Type B pancreatic cell (in vitro differentiated cells): ENCODE results near the gene MAPKAPK5. TPM values are rescaled to one million over a fixed set of nuclear protein-coding genes. Genes with fewer than 3 reads are reported as not detected.

Experiments used
- DNase-seq: peaks from one replicate; pipeline ENCODE4 v3.0.0; 2021; ENCODE audit warnings: mixed read lengths; ENCODE audit not compliant: unreplicated experiment; ENCODE audit errors: extremely low spot score
- H3K27ac Mint-ChIP-seq: 2 replicates; pipeline ENCODE4 v1.8.0; 2021; ENCODE audit warnings: mild to moderate bottlenecking, mixed read lengths
- H3K27me3 Mint-ChIP-seq: 2 replicates; pipeline ENCODE4 v1.8.0; 2021; ENCODE audit warnings: mixed read lengths
- H3K36me3 Mint-ChIP-seq: 2 replicates; pipeline ENCODE4 v1.8.0; 2021; ENCODE audit warnings: mixed read lengths
- H3K4me1 Mint-ChIP-seq: one replicate; pipeline ENCODE4 v1.8.0; 2021; ENCODE audit warnings: mixed read lengths; ENCODE audit not compliant: unreplicated experiment
- H3K4me3 Mint-ChIP-seq: 2 replicates; pipeline ENCODE4 v1.8.0; 2021; ENCODE audit warnings: mild to moderate bottlenecking, mixed read lengths
- H3K9me3 Mint-ChIP-seq: 2 replicates; pipeline ENCODE4 v1.8.0; 2021; ENCODE audit warnings: mixed read lengths
- total RNA-seq: library from RNA; stranded (reverse); gene quantifications from 2 replicates; pipeline ENCODE4 v1.2.1, GENCODE V29; 2021; ENCODE audit warnings: low replicate concordance
- TF ChIP-seq, protein P1 (sequence below): fragments of 200-600 bp; sonication (generic); conservative IDR thresholded peaks from 2 replicates; pipeline ENCODE4 v1.5.0; 2021; ENCODE audit warnings: antibody characterized with exemption, mild to moderate bottlenecking

The MAPKAPK5 gene
- total RNA-seq, 1 donor from 2014 or later, result 61.4 TPM

DNA sequence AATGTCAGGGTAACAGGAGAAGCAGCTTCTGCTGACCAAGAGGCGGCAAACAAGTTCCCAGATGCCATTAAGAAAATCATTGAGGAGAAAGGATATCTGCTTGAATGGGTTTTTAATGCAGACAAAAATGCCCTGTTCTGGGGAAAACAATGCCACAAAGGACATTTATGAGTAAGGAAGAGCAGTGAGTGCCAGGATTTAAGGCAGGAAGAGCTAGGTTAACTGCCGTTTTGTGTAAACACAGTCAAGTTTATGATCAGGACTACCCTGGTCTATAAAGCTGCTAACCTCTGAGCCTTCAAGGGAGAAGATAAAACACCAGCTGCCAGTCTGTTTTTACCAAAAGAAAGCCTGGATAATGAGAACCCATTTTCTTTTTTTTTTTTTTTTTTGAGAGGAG, 8.5 kb downstream of the MAPKAPK5 start:
- Mint-ChIP-seq H3K27ac (no peak overlapping the region), H3K4me1 (no peaks in the 10 kb centered on the region), H3K9me3 (no peaks in the 10 kb centered on the region), H3K4me3 (no peak overlapping the region), H3K36me3 (peaks cover 38% of the 10 kb centered on the region), H3K27me3 (no peaks in the 10 kb centered on the region)
- DNase-seq, result no peak
- TF ChIP-seq, protein P1, sequence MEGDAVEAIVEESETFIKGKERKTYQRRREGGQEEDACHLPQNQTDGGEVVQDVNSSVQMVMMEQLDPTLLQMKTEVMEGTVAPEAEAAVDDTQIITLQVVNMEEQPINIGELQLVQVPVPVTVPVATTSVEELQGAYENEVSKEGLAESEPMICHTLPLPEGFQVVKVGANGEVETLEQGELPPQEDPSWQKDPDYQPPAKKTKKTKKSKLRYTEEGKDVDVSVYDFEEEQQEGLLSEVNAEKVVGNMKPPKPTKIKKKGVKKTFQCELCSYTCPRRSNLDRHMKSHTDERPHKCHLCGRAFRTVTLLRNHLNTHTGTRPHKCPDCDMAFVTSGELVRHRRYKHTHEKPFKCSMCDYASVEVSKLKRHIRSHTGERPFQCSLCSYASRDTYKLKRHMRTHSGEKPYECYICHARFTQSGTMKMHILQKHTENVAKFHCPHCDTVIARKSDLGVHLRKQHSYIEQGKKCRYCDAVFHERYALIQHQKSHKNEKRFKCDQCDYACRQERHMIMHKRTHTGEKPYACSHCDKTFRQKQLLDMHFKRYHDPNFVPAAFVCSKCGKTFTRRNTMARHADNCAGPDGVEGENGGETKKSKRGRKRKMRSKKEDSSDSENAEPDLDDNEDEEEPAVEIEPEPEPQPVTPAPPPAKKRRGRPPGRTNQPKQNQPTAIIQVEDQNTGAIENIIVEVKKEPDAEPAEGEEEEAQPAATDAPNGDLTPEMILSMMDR, result no peak

GRCh38 chr12:111858186-111858585, 16.2 kb downstream of the MAPKAPK5 start:
- H3K4me3 Mint-ChIP-seq, result no peak overlapping the region
- H3K27me3 Mint-ChIP-seq, result no peaks in the 10 kb centered on the region
- no peak overlapping the region for H3K27ac Mint-ChIP-seq
- TF ChIP-seq, protein P1, result no peak
- peaks cover 28% of the 10 kb centered on the region for H3K36me3 Mint-ChIP-seq
- DNase-seq, result no peak
- peaks cover 5% of the 10 kb centered on the region for H3K4me1 Mint-ChIP-seq
- H3K9me3 Mint-ChIP-seq, result no peaks in the 10 kb centered on the region

DNA sequence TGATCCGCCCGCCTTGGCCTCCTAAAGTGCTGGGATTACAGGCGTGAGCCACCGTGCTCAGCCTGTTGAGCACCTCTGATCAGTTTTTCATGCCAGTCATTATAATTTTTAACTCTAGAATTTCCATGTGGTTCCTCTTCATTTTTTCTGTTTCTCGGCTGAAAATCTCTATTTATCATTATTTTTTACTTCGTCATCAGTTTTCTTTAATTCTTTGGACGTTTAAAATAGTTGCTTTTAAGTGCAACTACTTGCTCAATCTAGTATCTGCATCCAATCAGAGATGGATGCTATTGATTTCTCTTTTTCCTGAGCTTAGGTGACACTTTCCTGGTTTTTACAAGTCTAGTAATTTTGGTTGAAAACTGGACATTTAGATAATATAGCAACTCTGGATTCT, 16.8 kb downstream of the MAPKAPK5 start:
- H3K4me1 Mint-ChIP-seq, result peaks cover 5% of the 10 kb centered on the region
- no peaks in the 10 kb centered on the region for H3K9me3 Mint-ChIP-seq
- no peak overlapping the region for H3K27ac Mint-ChIP-seq
- no peaks in the 10 kb centered on the region for H3K27me3 Mint-ChIP-seq
- H3K4me3 Mint-ChIP-seq, result no peak overlapping the region
- H3K36me3 Mint-ChIP-seq, result peaks cover 29% of the 10 kb centered on the region
- DNase-seq, result no peak
- TF ChIP-seq, protein P1, result no peak

- no peak for DNase-seq
- Mint-ChIP-seq H3K4me3 (no peak overlapping the region), H3K4me1 (peaks cover 5% of the 10 kb centered on the region), H3K27me3 (no peaks in the 10 kb centered on the region), H3K27ac (no peak overlapping the region), H3K9me3 (no peaks in the 10 kb centered on the region), H3K36me3 (peaks cover 20% of the 10 kb centered on the region)
- TF ChIP-seq, protein P1, result no peak
Observed at GRCh38 chr12:111864913-111865312, 22.9 kb downstream of the MAPKAPK5 start.

GRCh38 chr12:111867531-111867930, 25.5 kb downstream of the MAPKAPK5 start:
- no peaks in the 10 kb centered on the region for H3K27me3 Mint-ChIP-seq
- DNase-seq, result no peak
- H3K4me1 Mint-ChIP-seq, result no peaks in the 10 kb centered on the region
- TF ChIP-seq, protein P1, result no peak
- no peak overlapping the region for H3K4me3 Mint-ChIP-seq
- no peak overlapping the region for H3K27ac Mint-ChIP-seq
- peaks cover 36% of the 10 kb centered on the region for H3K36me3 Mint-ChIP-seq
- H3K9me3 Mint-ChIP-seq, result no peaks in the 10 kb centered on the region
